HG03354 (cell line): ENCODE results near the gene DCDC1.
A peak's percentile ranks its signal among the peaks of the same experiment; 100 is the strongest.

Experiments
- ATAC-seq: cut with Tn5 transposase; IDR thresholded peaks from one replicate; pipeline ENCODE4 v1.9.1; 2021; ENCODE audit warnings: mild to moderate bottlenecking; ENCODE audit not compliant: unreplicated experiment, poor library complexity, severe bottlenecking

DCDC1 gene

GRCh38 chr11:31243706-31244105 is 125.8 kb downstream of the DCDC1 start:
- ATAC-seq, result no peak

GRCh38 chr11:31240340-31240904 is 129.1 kb downstream of the DCDC1 start:
- peak; percentile 55 for ATAC-seq

GRCh38 chr11:31237819-31238760 is 131.4 kb downstream of the DCDC1 start:
- ATAC-seq, result no peak

- no peak for ATAC-seq
Observed at GRCh38 chr11:31236143-31236542, 133.4 kb downstream of the DCDC1 start.

DNA sequence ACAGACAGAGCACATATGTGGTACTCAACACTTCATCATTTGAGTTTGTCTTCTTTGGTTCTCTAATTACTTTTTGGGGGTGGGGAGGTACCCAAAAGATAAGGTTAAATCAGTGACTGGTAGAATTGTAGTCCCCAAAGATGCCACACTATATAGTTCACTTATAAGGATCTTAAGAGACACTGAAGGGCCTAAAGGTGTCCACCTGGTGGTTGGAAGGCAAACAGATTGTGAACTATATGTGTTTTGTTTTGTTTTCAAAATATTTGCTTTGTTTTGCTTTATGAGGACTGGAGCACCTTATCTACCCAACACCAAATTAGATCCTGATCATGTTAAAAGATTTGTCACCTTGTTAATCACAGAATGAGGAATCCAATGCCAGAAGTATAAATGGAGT is 136.1 kb downstream of the DCDC1 start:
- no peak for ATAC-seq

DNA sequence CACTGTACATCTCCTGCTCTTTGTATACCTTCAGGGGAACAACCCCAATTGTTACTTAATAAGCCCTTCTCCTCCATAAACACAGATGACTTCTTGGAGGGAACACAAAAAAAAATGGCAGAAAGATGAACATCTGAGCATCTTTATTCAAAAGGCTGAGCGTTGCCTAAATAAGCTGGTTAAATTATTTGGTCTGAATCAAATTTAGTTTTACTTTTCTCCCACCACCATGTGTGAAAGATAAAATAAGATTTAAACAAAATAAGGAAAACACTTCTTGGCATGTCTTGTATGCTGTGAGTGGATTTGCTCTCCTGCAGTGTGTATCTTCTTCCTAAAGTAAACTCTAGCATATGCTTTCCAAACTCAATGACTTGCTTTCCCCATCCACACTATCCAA is 137.9 kb downstream of the DCDC1 start:
- no peak for ATAC-seq

GRCh38 chr11:31218847-31219246 is 150.7 kb downstream of the DCDC1 start:
- no peak for ATAC-seq

GRCh38 chr11:31214372-31214771 is 155.2 kb downstream of the DCDC1 start:
- no peak for ATAC-seq

DNA sequence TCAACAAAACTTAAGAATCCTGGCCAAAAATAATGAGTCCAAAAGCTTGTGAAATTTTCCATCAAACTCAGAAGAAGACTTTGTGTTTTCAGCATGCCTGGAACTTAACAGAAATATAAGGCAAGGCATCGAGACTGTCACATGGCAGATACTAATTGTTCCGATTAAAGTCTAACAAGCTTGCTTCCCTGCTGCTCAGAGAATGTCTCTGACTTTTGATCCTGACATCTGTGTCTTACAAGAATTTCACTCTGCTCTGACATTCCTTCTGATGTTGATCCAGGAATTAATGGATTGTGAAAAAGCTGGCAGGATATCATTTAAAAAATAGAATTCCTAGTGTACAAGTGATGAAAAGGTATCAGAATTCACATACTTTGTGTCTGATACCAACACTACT is 170.2 kb downstream of the DCDC1 start:
- ATAC-seq, result no peak

DNA sequence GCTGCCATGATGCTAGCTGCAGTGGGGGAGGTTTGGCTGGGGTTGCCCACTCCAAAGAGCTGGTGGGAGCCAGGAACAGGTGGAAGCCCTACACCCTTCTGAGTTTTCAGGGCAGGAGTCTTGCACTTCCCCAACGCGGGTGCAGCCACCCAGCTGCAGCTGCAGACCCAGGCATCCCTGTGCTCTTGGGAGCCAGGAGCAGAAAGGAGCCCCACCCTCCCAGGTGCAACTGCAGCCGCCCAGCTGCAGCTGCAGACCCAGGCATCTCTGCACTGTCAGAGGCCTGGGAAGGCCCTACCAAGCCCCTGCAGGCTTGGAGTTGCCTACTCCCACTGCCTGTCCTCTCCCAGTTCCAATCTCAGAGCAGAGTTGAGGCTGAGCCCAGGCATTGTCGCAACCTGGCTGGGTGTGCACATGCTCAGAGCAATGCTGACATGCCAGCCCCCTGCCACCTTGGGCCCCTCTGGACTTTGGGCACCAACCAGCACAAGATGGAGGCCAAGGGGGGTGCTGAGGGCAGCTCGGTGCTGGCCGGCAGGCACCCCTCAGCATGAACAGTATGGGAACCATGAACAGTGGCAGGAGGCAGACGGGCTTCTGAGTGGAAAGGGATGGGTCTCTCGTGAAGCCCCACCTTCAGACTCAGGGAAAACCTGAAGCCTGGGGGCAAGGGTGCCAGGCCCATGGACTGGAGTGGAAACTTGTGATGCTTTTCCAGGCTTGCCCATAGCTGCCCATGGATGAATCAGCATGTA is 195.4 kb downstream of the DCDC1 start:
- no peak for ATAC-seq

DNA sequence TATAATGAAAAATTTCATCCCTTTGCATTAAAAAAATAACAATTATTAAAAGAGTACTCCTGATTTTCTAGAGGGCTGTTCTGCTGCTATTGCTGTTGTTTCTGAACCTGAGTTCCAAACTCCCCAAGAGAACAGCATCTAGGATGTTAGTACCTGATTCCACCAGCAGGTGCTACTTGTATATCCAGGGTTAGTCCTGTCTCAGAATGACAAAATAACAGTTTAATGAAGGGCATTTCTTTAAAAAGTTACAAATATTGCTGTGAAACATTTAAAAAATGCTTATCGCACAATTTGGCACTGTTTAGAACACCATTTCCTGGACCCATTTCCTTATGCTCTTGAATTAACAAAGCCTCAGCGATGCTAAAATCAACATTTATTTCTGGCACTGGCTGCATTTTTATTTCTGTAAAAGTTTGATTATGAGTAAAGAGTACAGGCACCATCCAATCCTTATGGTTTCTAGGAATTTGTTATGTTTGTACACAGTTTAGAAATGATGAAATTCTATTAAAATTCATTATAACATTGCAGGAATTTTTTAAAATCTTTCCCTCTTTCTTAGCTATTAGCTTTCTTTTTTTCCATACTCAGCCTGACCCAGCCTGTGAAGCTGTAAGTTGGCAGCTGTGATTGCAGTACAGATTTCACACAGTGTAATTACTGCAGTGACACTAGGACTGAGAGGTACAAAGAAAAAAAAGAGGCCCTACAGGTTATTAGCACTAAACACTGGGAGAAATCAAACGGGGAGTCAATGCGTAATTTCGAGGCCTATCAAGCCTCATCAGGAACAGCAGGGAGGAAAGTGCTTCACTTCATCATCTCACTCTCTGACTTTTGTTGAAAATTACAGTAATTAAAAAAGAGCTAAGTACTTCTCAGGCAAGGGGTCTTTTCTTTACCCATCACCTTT is 208.8 kb downstream of the DCDC1 start:
- ATAC-seq, result peak; percentile 83

DNA sequence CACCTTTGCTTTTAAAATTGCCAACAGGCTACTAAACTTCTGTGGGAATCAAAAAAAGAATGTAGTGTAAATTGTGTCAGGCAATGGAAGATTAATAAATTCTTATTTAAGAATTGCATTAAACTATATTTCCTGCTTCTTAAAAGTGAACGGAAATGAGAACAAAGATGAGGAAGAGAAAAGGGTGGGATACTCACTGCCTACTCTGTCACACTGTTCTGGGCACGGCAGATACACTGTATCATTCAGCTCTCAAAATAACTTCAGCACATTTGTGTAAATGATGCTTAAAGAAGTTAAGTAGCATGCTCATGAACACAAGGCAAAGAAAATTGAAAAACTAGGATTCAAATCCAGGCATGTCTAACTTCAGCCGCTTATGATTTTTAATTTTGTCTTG is 218.7 kb downstream of the DCDC1 start:
- no peak for ATAC-seq

GRCh38 chr11:31150011-31150410 is 219.5 kb downstream of the DCDC1 start:
- ATAC-seq, result no peak

DNA sequence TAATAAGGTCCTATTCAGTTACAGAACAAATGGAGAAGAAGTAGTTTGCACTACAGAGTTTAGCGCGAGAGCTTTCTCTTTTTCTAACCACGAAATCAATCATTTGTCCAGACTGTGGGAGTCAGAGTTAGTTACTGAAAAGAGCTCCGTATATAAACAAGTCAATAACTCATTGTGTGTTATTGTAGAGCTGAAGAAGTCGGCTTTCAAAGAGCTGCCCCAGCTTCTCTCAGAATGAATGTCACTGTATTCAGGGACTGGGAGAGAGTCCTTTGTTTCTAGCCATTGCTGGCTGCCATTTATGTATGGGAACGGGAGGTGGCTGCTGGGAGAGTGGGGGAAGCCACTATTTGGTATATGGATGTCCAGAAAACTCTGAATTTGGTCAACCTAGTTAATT is 227.8 kb downstream of the DCDC1 start:
- ATAC-seq, result no peak

- no peak for ATAC-seq
Observed at GRCh38 chr11:31139479-31139878, 230.1 kb downstream of the DCDC1 start.

- no peak for ATAC-seq
Observed at GRCh38 chr11:31132531-31133421, 236.8 kb downstream of the DCDC1 start.

- ATAC-seq, result no peak
Observed at GRCh38 chr11:31131760-31132159, 237.8 kb downstream of the DCDC1 start.

DNA sequence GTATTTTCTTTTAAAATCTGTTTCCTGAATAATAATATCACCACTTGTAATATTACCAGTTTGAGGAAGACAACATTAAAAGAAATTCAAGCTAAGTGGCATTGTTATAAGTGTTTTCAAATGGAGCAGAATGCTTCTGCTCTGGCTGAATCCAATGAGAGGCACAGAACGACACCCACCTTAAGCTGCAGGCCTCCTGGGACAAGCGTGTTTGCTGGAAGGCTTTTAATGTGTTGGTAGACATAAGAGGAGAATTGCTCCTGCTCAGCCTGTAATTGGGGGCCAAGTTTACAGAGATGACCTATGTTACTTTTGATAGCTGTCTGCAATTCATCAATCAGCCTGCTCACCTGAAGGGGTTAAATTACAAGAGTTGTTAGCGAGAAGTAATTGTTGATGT is 242.2 kb downstream of the DCDC1 start:
- ATAC-seq, result no peak

DNA sequence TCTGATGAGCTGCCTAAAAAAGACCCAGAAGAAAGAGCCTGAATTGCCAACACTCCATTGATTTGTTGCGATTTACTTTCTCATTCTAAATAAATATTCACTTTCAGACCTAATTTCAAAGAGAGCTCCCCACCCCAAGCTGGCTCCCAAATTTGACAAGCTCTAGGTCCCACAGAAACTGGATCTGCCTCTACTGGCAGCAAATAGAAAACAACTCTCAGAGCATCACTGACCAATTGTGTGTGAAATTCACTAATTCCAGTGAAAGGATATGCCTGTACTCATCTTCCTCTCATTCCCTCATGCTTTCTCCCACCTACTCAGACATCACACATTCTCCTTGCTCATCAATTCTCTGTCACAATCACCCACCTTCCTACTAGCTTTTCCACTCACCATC is 249.1 kb downstream of the DCDC1 start:
- no peak for ATAC-seq
